CD14-positive monocyte (primary cell): Measurements from ENCODE around the gene FOXK2. TPM values are rescaled to one million over a fixed set of nuclear protein-coding genes. Genes with fewer than 3 reads are reported as not detected.

ENCODE experiments used
- DNase-seq, 3 donors: peaks; one replicate each; pipeline ENCODE4 v3.0.0-alpha.2; 2011 to 2022
- H2AFZ ChIP-seq: 2 replicates; pipeline ENCODE4 v1.6.0; 2012; ENCODE audit warnings: mild to moderate bottlenecking, low read depth, low read length, inconsistent platforms; ENCODE audit not compliant: insufficient read depth, poor library complexity, severe bottlenecking
- H3K27ac ChIP-seq, 2 donors: 1 replicate in 1 of 2; 2 replicates in 1 of 2; pipeline ENCODE4 v1.5.1; 2012 to 2013; ENCODE audit warnings: low read length in 2 of 2, control low read depth in 1 of 2, inconsistent platforms in 1 of 2, low read depth in 1 of 2, mild to moderate bottlenecking in 1 of 2
- H3K27me3 ChIP-seq, 2 donors: one replicate each; pipeline versions ENCODE4 v1.6.0 to v1.6.1; 2011 to 2013; ENCODE audit warnings: low read length in 2 of 2; ENCODE audit not compliant: control insufficient read depth in 2 of 2, insufficient read depth in 2 of 2
- H3K36me3 ChIP-seq, 2 donors: replicated peaks in 1 of 2; 1 replicate in 1 of 2; 2 replicates in 1 of 2; pipeline versions ENCODE4 v1.5.1 to v1.6.1; 2012 to 2013; ENCODE audit warnings: low read length in 2 of 2, control low read depth in 1 of 2, inconsistent platforms in 1 of 2, mild to moderate bottlenecking in 1 of 2; ENCODE audit not compliant: insufficient read depth in 2 of 2, control insufficient read depth in 1 of 2
- H3K4me1 ChIP-seq, 2 donors: 1 replicate in 1 of 2; 2 replicates in 1 of 2; pipeline versions ENCODE4 v1.5.1 to v1.6.1; 2012 to 2013; ENCODE audit warnings: low read length in 2 of 2, control low read depth in 1 of 2, inconsistent platforms in 1 of 2, mild to moderate bottlenecking in 1 of 2, moderate library complexity in 1 of 2; ENCODE audit not compliant: insufficient read depth in 2 of 2, control insufficient read depth in 1 of 2
- H3K4me2 ChIP-seq: replicated peaks from 2 replicates; pipeline ENCODE3; 2012; ENCODE audit warnings: low read length, moderate library complexity, mild to moderate bottlenecking; ENCODE audit not compliant: poor library complexity, severe bottlenecking; ENCODE audit errors: extremely low read depth
- H3K4me3 ChIP-seq, 3 experiments: fragments of 200-600 bp in 1 of 3; sonication (generic) in 1 of 3; replicated peaks in 1 of 3; 1 replicate in 2 of 3; 2 replicates in 1 of 3; pipeline ENCODE4 v1.5.1; 2011 to 2013; ENCODE audit warnings: low read length in 3 of 3, mild to moderate bottlenecking in 3 of 3, control low read depth in 2 of 3, low read depth in 2 of 3, inconsistent platforms in 1 of 3, moderate library complexity in 1 of 3
- H3K79me2 ChIP-seq: 2 replicates; pipeline ENCODE4 v1.6.0; 2012; ENCODE audit warnings: mild to moderate bottlenecking, control low read depth, inconsistent platforms, low read length, moderate library complexity; ENCODE audit not compliant: insufficient read depth
- H3K9ac ChIP-seq: 2 replicates; pipeline ENCODE4 v1.6.0; 2017; ENCODE audit warnings: low read length, mild to moderate bottlenecking; ENCODE audit not compliant: insufficient read depth, poor library complexity, severe bottlenecking
- H3K9me3 ChIP-seq, 2 donors: replicated peaks in 1 of 2; 1 replicate in 1 of 2; 2 replicates in 1 of 2; pipeline versions ENCODE4 v1.5.1 to v1.6.1; 2012 to 2013; ENCODE audit warnings: low read length in 2 of 2, control low read depth in 1 of 2; ENCODE audit not compliant: control insufficient read depth in 1 of 2, insufficient read depth in 1 of 2
- H4K20me1 ChIP-seq: 2 replicates; pipeline ENCODE4 v1.6.0; 2012; ENCODE audit warnings: mild to moderate bottlenecking, low read length, control low read depth, moderate library complexity; ENCODE audit not compliant: insufficient read depth
- H3K27ac Mint-ChIP-seq, 7 donors: one replicate each; pipeline ENCODE4 v1.8.0; 2020; ENCODE audit warnings: mild to moderate bottlenecking in 7 of 7, mixed read lengths in 7 of 7, moderate library complexity in 6 of 7, inconsistent platforms in 2 of 7
- H3K27me3 Mint-ChIP-seq, 3 donors: one replicate each; pipeline ENCODE4 v1.8.0; 2021 to 2022; ENCODE audit warnings: low read depth in 3 of 3, mild to moderate bottlenecking in 3 of 3, mixed read lengths in 3 of 3, moderate library complexity in 3 of 3, inconsistent platforms in 1 of 3
- H3K36me3 Mint-ChIP-seq, 2 donors: one replicate each; pipeline ENCODE4 v1.8.0; 2020; ENCODE audit warnings: mixed read lengths in 2 of 2, inconsistent platforms in 1 of 2, mild to moderate bottlenecking in 1 of 2
- H3K4me1 Mint-ChIP-seq: one replicate; pipeline ENCODE4 v1.8.0; 2020; ENCODE audit warnings: mild to moderate bottlenecking, mixed read lengths
- H3K4me3 Mint-ChIP-seq, 2 donors: one replicate each; pipeline ENCODE4 v1.8.0; 2020; ENCODE audit warnings: mild to moderate bottlenecking in 2 of 2, mixed read lengths in 2 of 2, moderate library complexity in 1 of 2
- H3K9me3 Mint-ChIP-seq, 7 donors: one replicate each; pipeline ENCODE4 v1.8.0; 2020 to 2022; ENCODE audit warnings: mixed read lengths in 7 of 7, mild to moderate bottlenecking in 6 of 7, moderate library complexity in 6 of 7, inconsistent platforms in 2 of 7
- WGBS: methylation state at CpG from one replicate; pipeline ENCODE4 v1.1.5; 2013; ENCODE audit warnings: missing lambda C conversion rate; ENCODE audit not compliant: insufficient coverage; 5-methylcytosine and 5-hydroxymethylcytosine counted together
- intact Hi-C, 2 donors: fragments of 100-400 bp; cut with micrococcal nuclease; formaldehyde crosslinking; loops; one replicate each; pipeline versions ENCODE4 v1.15.0 to v1.15.1; 2023
- polyA plus RNA-seq, 3 donors: library from polyadenylated mRNA; depleted of rRNA in 1 of 3; unstranded in 2 of 3; stranded (reverse) in 1 of 3; fragments of 300-500 nt in 2 of 3; fragments of >200 nt in 1 of 3; fragmentation: Illumina TruSeq in 2 of 3; gene quantifications; 1 replicate in 2 of 3; 2 replicates in 1 of 3; pipeline ENCODE4 v1.2.3, GENCODE V29; 2012 to 2021
- TF ChIP-seq, protein P1 (sequence below): fragments of 200-600 bp; IDR thresholded peaks from one replicate; pipeline ENCODE4 v1.8.0; 2022; ENCODE audit warnings: antibody characterized with exemption, mild to moderate bottlenecking

The FOXK2 gene
- polyA plus RNA-seq, 3 donors, result 3.5 to 18.4 (median 4.7) TPM

DNA sequence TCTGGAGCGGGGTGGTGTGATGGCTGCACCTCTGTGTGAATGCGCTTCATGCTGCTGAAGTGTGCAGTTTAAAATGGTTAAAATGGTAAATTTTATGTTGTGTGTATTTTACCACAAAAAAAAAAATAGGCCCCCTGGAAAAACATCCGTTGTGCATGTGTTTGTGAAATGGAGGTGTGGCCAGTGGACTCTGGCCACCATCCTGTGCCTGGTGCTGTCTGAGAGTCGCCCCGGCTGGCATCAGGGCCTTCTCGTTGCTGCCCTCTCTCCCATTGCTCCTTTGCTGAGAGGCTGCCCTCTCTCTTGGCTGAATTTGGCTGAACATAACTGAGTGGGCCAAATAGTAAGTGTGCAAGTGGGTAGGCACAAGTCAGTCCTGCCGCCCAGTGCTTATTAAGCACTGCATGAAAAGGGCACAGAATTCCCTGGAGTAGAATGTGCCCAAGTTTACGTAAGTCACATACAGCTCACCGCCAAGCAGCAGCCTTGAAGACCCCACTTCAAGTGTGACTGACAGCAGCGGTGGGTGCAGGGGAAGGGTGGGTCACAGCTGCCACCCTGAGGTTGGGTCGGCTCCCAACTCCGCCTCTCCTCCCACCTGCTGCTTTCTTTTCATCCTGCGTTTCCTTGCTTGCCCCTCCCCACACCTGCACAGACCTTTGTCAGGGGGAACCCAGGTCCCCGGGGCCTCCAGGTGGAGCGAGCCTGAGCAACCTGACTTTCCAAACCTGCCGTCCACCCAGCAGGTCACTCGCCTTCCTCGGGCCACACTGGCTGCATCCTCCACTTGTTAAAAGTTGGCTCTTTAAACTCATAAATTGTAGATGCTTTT is 46.8 kb downstream of the FOXK2 start:
- Histone ChIP-seq H3K79me2 (peaks cover 24% of the 10 kb centered on the region), H3K27ac (no peak overlapping the region), H3K4me3 (no peak overlapping the region), H3K9me3 (no peaks in the 10 kb centered on the region), H3K4me1 (no peaks in the 10 kb centered on the region), H3K36me3 (peaks cover 48 to 76% of the 10 kb centered on the region in 2 donors), H4K20me1 (peaks cover 46% of the 10 kb centered on the region), H3K4me2 (no peak overlapping the region), H3K27me3 (no peaks in the 10 kb centered on the region), H3K9ac (no peak overlapping the region), H2AFZ (no peak overlapping the region)
- TF ChIP-seq, protein P1, sequence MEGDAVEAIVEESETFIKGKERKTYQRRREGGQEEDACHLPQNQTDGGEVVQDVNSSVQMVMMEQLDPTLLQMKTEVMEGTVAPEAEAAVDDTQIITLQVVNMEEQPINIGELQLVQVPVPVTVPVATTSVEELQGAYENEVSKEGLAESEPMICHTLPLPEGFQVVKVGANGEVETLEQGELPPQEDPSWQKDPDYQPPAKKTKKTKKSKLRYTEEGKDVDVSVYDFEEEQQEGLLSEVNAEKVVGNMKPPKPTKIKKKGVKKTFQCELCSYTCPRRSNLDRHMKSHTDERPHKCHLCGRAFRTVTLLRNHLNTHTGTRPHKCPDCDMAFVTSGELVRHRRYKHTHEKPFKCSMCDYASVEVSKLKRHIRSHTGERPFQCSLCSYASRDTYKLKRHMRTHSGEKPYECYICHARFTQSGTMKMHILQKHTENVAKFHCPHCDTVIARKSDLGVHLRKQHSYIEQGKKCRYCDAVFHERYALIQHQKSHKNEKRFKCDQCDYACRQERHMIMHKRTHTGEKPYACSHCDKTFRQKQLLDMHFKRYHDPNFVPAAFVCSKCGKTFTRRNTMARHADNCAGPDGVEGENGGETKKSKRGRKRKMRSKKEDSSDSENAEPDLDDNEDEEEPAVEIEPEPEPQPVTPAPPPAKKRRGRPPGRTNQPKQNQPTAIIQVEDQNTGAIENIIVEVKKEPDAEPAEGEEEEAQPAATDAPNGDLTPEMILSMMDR, result no peak
- peak overlapping the region in 1 of 7 donors; percentile 35 for H3K27ac Mint-ChIP-seq
- no peaks in the 10 kb centered on the region for H3K27me3 Mint-ChIP-seq
- H3K4me3 Mint-ChIP-seq, result no peak overlapping the region
- 92% methylated on average over 6 of the region's 18 CpGs for WGBS
- DNase-seq, result no peak
- peaks cover 9% of the 10 kb centered on the region for H3K4me1 Mint-ChIP-seq
- no peaks in the 10 kb centered on the region for H3K9me3 Mint-ChIP-seq
- H3K36me3 Mint-ChIP-seq, result peaks cover 51 to 74% of the 10 kb centered on the region in 2 donors
- intact Hi-C loops, result no loop called here

DNA sequence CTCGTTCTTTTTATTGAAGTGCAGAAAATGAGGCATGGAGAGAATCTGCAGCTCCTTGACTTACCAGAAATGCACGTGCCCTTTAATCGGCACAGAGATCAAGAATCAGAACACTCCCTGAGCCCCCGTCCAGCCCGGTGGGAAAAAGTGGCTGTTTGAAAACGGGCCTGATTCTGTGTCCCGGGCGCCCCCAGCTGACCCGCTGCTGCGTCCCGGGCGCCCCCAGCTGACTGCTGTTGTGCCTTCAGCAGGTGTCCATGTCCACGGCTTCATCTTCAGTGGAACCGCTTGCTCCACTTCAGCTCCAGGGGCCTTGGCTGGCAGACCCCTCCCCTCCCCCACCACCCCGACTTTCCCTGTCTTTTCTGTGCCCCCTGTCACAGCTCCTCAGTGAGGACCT is 47.8 kb downstream of the FOXK2 start:
- DNase-seq, result no peak

More for the DNA sequence above, 47.8 kb downstream of the FOXK2 start:
- Mint-ChIP-seq H3K36me3 (peaks cover 59 to 83% of the 10 kb centered on the region in 2 donors), H3K4me3 (no peak overlapping the region), H3K9me3 (no peaks in the 10 kb centered on the region), H3K4me1 (peaks cover 9% of the 10 kb centered on the region), H3K27me3 (no peaks in the 10 kb centered on the region), H3K27ac (no peak overlapping the region)
- TF ChIP-seq, protein P1, result no peak
- H4K20me1 ChIP-seq, result peaks cover 37% of the 10 kb centered on the region
- H3K9me3 ChIP-seq, result no peaks in the 10 kb centered on the region
- H3K9ac ChIP-seq, result no peak overlapping the region
- no peak overlapping the region for H3K4me3 ChIP-seq
- intact Hi-C loops, result no loop called here
- H3K27me3 ChIP-seq, result no peaks in the 10 kb centered on the region
- H3K27ac ChIP-seq, result no peak overlapping the region
- H2AFZ ChIP-seq, result no peak overlapping the region
- no peaks in the 10 kb centered on the region for H3K4me1 ChIP-seq
- H3K79me2 ChIP-seq, result peaks cover 15% of the 10 kb centered on the region
- peaks cover 56 to 86% of the 10 kb centered on the region in 2 donors for H3K36me3 ChIP-seq
- WGBS, result 96% methylated on average over 9 of the region's 15 CpGs
- H3K4me2 ChIP-seq, result no peak overlapping the region
